IPS-15b (cell line): ENCODE measurements around the gene HES1.

ENCODE experiments used
- H3K27me3 ChIP-seq: one replicate; pipeline ENCODE4 v1.6.1; 2013; ENCODE audit warnings: low read length; ENCODE audit not compliant: control insufficient read depth, insufficient read depth
- H3K36me3 ChIP-seq: one replicate; pipeline ENCODE4 v1.6.1; 2013; ENCODE audit warnings: low read length; ENCODE audit not compliant: control insufficient read depth, insufficient read depth
- H3K4me1 ChIP-seq: one replicate; pipeline ENCODE4 v1.6.1; 2013; ENCODE audit warnings: mild to moderate bottlenecking, low read length; ENCODE audit not compliant: control insufficient read depth, insufficient read depth
- H3K4me3 ChIP-seq: one replicate; pipeline ENCODE4 v1.5.1; 2013; ENCODE audit warnings: low read depth, low read length
- H3K9ac ChIP-seq: one replicate; pipeline ENCODE4 v1.6.1; 2013; ENCODE audit warnings: low read depth, mild to moderate bottlenecking, low read length
- H3K9me3 ChIP-seq: one replicate; pipeline ENCODE4 v1.6.1; 2013; ENCODE audit warnings: mild to moderate bottlenecking, low read length; ENCODE audit not compliant: control insufficient read depth, insufficient read depth

The HES1 gene

DNA sequence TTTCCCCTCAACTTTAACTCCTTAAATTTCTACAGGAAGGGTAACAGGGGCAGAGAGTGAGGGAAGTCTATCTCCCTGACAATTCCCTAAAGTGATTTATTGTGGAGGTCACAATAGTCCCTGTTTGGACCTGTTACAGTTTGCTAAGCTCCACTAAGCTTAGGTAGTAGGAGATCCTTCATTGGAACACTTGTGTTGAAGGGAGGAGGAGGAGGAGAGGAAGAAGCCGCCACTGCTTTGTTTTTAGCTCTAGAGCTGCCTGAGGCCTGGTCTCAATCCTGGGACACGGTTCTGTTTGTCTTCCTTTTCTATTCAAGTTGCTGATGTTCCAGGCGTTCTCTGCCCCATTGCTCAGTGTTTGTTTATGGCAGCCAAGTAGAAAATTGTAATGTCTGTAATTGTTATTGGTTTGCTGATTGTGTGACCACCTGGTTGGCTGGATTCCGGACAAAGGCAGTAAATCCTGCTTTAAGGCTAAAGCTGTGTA lies 48.4 kb downstream of the HES1 start:
- no peak overlapping the region for H3K9ac ChIP-seq
- no peaks in the 10 kb centered on the region for H3K9me3 ChIP-seq
- H3K36me3 ChIP-seq, result no peaks in the 10 kb centered on the region
- H3K27me3 ChIP-seq, result no peaks in the 10 kb centered on the region
- H3K4me3 ChIP-seq, result no peak overlapping the region
- H3K4me1 ChIP-seq, result no peaks in the 10 kb centered on the region

DNA sequence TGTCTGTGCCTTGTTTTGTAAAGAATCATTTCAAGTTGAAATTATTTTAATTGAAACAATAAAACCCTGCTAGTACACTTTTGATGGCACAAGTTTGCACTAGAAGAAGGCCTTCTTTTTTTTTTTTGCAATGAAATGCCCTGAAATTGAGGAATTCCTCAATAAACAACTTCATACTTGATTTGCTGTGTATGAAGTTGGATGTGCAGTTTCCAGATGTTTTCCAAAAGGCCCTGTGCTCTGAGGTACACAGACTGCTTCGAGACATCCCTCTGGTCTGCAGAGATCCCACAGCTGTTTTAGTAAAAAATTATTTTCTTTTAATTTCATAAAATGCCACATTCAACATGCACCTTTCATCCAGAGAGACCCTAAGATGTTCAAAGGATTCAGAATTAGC lies 48.9 kb downstream of the HES1 start:
- H3K4me1 ChIP-seq, result no peaks in the 10 kb centered on the region
- no peaks in the 10 kb centered on the region for H3K9me3 ChIP-seq
- H3K9ac ChIP-seq, result no peak overlapping the region
- no peaks in the 10 kb centered on the region for H3K27me3 ChIP-seq
- no peak overlapping the region for H3K4me3 ChIP-seq
- no peaks in the 10 kb centered on the region for H3K36me3 ChIP-seq

DNA sequence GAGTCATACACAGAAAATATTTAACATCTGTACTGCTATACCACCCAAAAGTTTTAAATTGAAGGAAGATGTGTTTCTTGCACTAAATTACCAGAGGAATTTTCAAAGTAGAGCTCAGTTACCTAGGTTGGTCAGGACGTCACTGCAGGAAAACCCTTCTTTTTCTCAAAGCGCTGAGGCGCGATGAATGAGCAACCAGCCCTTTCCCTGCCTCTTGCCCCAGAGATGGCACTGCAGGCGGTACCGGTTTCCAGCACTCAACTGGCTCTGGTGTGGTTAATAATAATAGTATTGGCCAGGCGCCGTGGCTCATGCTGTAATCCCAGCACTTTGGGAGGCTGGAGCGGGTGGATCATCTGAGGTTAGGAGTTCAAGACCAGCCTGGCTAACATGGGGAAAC lies 49.3 kb downstream of the HES1 start:
- no peaks in the 10 kb centered on the region for H3K27me3 ChIP-seq
- no peak overlapping the region for H3K9ac ChIP-seq
- no peaks in the 10 kb centered on the region for H3K36me3 ChIP-seq
- H3K9me3 ChIP-seq, result no peaks in the 10 kb centered on the region
- no peak overlapping the region for H3K4me3 ChIP-seq
- H3K4me1 ChIP-seq, result no peaks in the 10 kb centered on the region

DNA sequence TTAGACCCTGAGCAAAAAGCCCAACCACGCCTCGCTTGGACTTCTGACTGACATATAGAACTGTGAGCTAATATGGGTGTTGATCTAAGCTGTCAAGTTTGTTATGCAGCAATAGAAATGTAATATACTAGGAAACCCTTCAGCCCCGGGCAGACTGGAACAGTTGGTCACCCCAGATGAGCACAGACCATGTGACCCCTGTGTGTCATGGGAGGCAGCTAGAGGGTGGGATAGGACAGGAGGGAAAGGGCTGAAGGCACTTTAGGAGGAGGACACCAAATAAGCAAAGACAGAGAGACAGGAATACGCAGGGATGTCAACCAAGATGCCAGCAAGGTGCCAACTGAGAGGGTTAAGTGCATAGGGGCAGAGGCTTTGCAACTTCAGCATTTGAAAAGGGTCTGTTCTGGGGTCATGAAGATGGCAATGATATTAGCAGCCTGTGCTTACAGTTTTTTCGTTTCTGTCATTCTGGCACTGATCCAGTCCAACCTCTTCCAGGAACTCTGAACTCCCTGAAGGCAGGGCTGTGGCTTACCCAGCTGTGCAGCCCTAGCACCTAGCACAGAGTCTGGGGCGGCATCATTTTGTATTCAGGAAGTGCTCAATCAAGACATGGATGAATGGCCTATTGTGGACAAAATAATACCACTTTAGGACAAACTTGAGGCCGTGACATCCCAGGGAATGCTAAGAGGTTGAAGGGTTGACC lies 51.4 kb downstream of the HES1 start:
- Histone ChIP-seq H3K9ac (no peak overlapping the region), H3K4me1 (no peaks in the 10 kb centered on the region), H3K27me3 (no peaks in the 10 kb centered on the region), H3K4me3 (no peak overlapping the region), H3K9me3 (no peaks in the 10 kb centered on the region), H3K36me3 (no peaks in the 10 kb centered on the region)
